HepG2 (cell line): ENCODE data around the gene NYAP1. TPM values are rescaled to one million over a fixed set of nuclear protein-coding genes. Genes with fewer than 3 reads are reported as not detected.
A peak's percentile ranks its signal among the peaks of the same experiment; 100 is the strongest.

Source experiments
- ARID2 ChIP-seq: sonication (generic); formaldehyde crosslinking; IDR thresholded peaks from 2 replicates; pipeline ENCODE4 v1.8.1; 2022; ENCODE audit warnings: mild to moderate bottlenecking, missing genetic modification reagents, borderline replicate concordance
- BRD4 ChIP-seq: sonication (generic); formaldehyde crosslinking; IDR thresholded peaks from 2 replicates; pipeline ENCODE4 v1.4.0; 2020; ENCODE audit warnings: missing genetic modification reagents
- CBX1 ChIP-seq: IDR thresholded peaks from one replicate; pipeline ENCODE4 v1.6.1; 2016; ENCODE audit warnings: antibody characterized with exemption, low read depth
- CTCF ChIP-seq: sonication (generic); formaldehyde crosslinking; IDR thresholded peaks from 2 replicates; pipeline ENCODE4 v1.5.0; 2020; ENCODE audit warnings: mild to moderate bottlenecking, missing genetic modification reagents, moderate library complexity
- KLF11 ChIP-seq: IDR thresholded peaks from 2 replicates; pipeline ENCODE4 v1.6.1; 2016; ENCODE audit warnings: missing compliant biosample characterization
- MAFK ChIP-seq, 2 experiments: IDR thresholded peaks in 1 of 2; conservative IDR thresholded peaks in 1 of 2; 2 replicates each; pipeline ENCODE4 v1.6.1; 2011; ENCODE audit warnings: improper control_type of control experiment in 2 of 2, low read length in 2 of 2
- SAFB2 ChIP-seq: sonication (generic); formaldehyde crosslinking; IDR thresholded peaks from 2 replicates; pipeline ENCODE4 v1.5.1; 2020; ENCODE audit warnings: missing genetic modification reagents, low read depth, mild to moderate bottlenecking, borderline replicate concordance
- SETDB1 ChIP-seq: sonication (generic); formaldehyde crosslinking; IDR thresholded peaks from 2 replicates; pipeline ENCODE4 v1.5.1; 2020; ENCODE audit warnings: missing genetic modification reagents, mild to moderate bottlenecking, borderline replicate concordance
- THYN1 ChIP-seq: sonication (generic); formaldehyde crosslinking; IDR thresholded peaks from 2 replicates; pipeline ENCODE4 v1.8.1; 2023; ENCODE audit warnings: low read depth, mild to moderate bottlenecking, moderate library complexity, missing genetic modification reagents, borderline replicate concordance
- ZGPAT ChIP-seq: IDR thresholded peaks from 2 replicates; pipeline ENCODE4 v1.6.1; 2016; ENCODE audit warnings: mild to moderate bottlenecking
- ZNF597 ChIP-seq: sonication (generic); formaldehyde crosslinking; IDR thresholded peaks from 2 replicates; pipeline ENCODE4 v1.5.0; 2020; ENCODE audit warnings: missing genetic modification reagents
- ZNF724P ChIP-seq: sonication (generic); formaldehyde crosslinking; IDR thresholded peaks from 2 replicates; pipeline ENCODE4 v1.8.0; 2022; ENCODE audit warnings: missing genetic modification reagents, borderline replicate concordance
- ZNF790 ChIP-seq: sonication (generic); formaldehyde crosslinking; IDR thresholded peaks from 2 replicates; pipeline ENCODE4 v1.8.0; 2022; ENCODE audit warnings: missing genetic modification reagents, mild to moderate bottlenecking, borderline replicate concordance
- polyA plus RNA-seq, 8 experiments: library from polyadenylated mRNA; depleted of rRNA in 3 of 8; stranded (reverse) in 7 of 8; unstranded in 1 of 8; fragments of >200 nt; fragmentation: Illumina TruSeq in 4 of 8; extraction: Trizol in 4 of 8; gene quantifications; 2 replicates each; pipeline versions ENCODE4 v1.2.1 to v1.2.3, GENCODE V29; 2011 to 2016; ENCODE audit warnings: low read depth in 4 of 8, missing spikeins in 1 of 8, mixed read lengths in 1 of 8; ENCODE audit not compliant: insufficient read depth in 1 of 8
- total RNA-seq, 5 experiments: library from RNA; depleted of rRNA; stranded (reverse); fragments of >200 nt; fragmentation: Illumina TruSeq; extraction: Trizol; gene quantifications; 2 replicates each; pipeline ENCODE4 v1.2.3, GENCODE V29; 2016; ENCODE audit warnings: low read depth in 1 of 5
- TF ChIP-seq, protein P1 (sequence below): sonication (generic); formaldehyde crosslinking; IDR thresholded peaks from 2 replicates; pipeline ENCODE4 v1.4.0; 2020; ENCODE audit warnings: missing genetic modification reagents, borderline replicate concordance
- TF ChIP-seq, protein P2 (sequence below): sonication (generic); formaldehyde crosslinking; IDR thresholded peaks from 2 replicates; pipeline ENCODE4 v1.5.0; 2020; ENCODE audit warnings: mild to moderate bottlenecking, missing genetic modification reagents, borderline replicate concordance
- TF ChIP-seq, protein P3 (sequence below): sonication (generic); formaldehyde crosslinking; IDR thresholded peaks from 2 replicates; pipeline ENCODE4 v1.4.0; 2020; ENCODE audit warnings: low read depth, mild to moderate bottlenecking, missing genetic modification reagents

The NYAP1 gene
- total and polyA plus RNA-seq, 2 of the 13 experiments (the other 11 are each of a cell fraction or from before 2014, with no cell fraction given) = 0.15 to 0.46 TPM

GRCh38 chr7:100538654-100539435, 55.1 kb downstream of the NYAP1 start, which contains the start of gene AGFG2 (continued):
- TF ChIP-seq, protein P1, sequence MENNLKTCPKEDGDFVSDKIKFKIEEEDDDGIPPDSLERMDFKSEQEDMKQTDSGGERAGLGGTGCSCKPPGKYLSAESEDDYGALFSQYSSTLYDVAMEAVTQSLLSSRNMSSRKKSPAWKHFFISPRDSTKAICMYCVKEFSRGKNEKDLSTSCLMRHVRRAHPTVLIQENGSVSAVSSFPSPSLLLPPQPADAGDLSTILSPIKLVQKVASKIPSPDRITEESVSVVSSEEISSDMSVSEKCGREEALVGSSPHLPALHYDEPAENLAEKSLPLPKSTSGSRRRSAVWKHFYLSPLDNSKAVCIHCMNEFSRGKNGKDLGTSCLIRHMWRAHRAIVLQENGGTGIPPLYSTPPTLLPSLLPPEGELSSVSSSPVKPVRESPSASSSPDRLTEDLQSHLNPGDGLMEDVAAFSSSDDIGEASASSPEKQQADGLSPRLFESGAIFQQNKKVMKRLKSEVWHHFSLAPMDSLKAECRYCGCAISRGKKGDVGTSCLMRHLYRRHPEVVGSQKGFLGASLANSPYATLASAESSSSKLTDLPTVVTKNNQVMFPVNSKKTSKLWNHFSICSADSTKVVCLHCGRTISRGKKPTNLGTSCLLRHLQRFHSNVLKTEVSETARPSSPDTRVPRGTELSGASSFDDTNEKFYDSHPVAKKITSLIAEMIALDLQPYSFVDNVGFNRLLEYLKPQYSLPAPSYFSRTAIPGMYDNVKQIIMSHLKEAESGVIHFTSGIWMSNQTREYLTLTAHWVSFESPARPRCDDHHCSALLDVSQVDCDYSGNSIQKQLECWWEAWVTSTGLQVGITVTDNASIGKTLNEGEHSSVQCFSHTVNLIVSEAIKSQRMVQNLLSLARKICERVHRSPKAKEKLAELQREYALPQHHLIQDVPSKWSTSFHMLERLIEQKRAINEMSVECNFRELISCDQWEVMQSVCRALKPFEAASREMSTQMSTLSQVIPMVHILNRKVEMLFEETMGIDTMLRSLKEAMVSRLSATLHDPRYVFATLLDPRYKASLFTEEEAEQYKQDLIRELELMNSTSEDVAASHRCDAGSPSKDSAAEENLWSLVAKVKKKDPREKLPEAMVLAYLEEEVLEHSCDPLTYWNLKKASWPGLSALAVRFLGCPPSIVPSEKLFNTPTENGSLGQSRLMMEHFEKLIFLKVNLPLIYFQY (CRISPR knock-in tag) = no peak
- TF ChIP-seq SAFB2 (CRISPR knock-in tag) (0 out of 2 replicates have a peak, but pooled peaks have one; percentile 30), ZNF724P (peak; percentile 94), MAFK (conservative IDR thresholded peaks at IDR 0.05 in 1 of 2, IDR thresholded peaks at IDR 0.05 in 1 of 2; ENCODE audit: low read length in 2 of 2) (no peak), ZNF790 (CRISPR knock-in tag) (peak; percentile 83; the same call in 1 of the 2 replicates), THYN1 (CRISPR knock-in tag) (no peak), CTCF (no peak), ZNF597 (CRISPR knock-in tag) (no peak), BRD4 (CRISPR knock-in tag) (0 out of 2 replicates have a peak, but pooled peaks have one; percentile 46), CBX1 (no peak), SETDB1 (CRISPR knock-in tag) (no peak), KLF11 (CRISPR knock-in tag) (peak; percentile 48; the same call in 1 of the 2 replicates), ZGPAT (CRISPR knock-in tag) (no peak; the same call in none of the 2 replicates), ARID2 (CRISPR knock-in tag) (peak; percentile 43; the same call in 1 of the 2 replicates)
- TF ChIP-seq, protein P2, sequence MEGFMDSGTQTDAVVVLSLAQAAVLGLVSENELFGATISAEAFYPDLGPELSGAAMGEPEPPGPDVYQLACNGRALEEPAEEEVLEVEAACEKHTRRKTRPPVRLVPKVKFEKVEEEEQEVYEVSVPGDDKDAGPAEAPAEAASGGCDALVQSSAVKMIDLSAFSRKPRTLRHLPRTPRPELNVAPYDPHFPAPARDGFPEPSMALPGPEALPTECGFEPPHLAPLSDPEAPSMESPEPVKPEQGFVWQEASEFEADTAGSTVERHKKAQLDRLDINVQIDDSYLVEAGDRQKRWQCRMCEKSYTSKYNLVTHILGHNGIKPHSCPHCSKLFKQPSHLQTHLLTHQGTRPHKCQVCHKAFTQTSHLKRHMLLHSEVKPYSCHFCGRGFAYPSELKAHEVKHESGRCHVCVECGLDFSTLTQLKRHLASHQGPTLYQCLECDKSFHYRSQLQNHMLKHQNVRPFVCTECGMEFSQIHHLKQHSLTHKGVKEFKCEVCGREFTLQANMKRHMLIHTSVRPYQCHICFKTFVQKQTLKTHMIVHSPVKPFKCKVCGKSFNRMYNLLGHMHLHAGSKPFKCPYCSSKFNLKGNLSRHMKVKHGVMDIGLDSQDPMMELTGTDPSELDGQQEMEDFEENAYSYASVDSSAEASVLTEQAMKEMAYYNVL (CRISPR knock-in tag) = no peak
- TF ChIP-seq, protein P3, sequence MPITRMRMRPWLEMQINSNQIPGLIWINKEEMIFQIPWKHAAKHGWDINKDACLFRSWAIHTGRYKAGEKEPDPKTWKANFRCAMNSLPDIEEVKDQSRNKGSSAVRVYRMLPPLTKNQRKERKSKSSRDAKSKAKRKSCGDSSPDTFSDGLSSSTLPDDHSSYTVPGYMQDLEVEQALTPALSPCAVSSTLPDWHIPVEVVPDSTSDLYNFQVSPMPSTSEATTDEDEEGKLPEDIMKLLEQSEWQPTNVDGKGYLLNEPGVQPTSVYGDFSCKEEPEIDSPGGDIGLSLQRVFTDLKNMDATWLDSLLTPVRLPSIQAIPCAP (CRISPR knock-in tag) = no peak
